Measurements from ENCODE around the gene ZBTB3.
"Not testable (repeated sequence)": the region's sequence is repeated elsewhere in the genome, so short reads cannot be mapped to it uniquely, and the experiment has no call there.

The ZBTB3 gene

GRCh38 chr11:62757846-62758788 is 4.2 kb upstream of the ZBTB3 start:
- TF ChIP-seq CTCF (IDR thresholded peaks at IDR 0.05; ENCODE audit: borderline replicate concordance, insufficient read depth, low read depth, low read length) = no peak
- H3K4me3 ChIP-seq (ENCODE audit: low read depth, low read length) = no peak overlapping the region

- H3K4me3 ChIP-seq (ENCODE audit: low read depth, low read length) = no peak overlapping the region
- no peak for TF ChIP-seq CTCF (IDR thresholded peaks at IDR 0.05; ENCODE audit: borderline replicate concordance, insufficient read depth, low read depth, low read length)
Observed at GRCh38 chr11:62755086-62755615, 1.2 kb upstream of the ZBTB3 start.

DNA sequence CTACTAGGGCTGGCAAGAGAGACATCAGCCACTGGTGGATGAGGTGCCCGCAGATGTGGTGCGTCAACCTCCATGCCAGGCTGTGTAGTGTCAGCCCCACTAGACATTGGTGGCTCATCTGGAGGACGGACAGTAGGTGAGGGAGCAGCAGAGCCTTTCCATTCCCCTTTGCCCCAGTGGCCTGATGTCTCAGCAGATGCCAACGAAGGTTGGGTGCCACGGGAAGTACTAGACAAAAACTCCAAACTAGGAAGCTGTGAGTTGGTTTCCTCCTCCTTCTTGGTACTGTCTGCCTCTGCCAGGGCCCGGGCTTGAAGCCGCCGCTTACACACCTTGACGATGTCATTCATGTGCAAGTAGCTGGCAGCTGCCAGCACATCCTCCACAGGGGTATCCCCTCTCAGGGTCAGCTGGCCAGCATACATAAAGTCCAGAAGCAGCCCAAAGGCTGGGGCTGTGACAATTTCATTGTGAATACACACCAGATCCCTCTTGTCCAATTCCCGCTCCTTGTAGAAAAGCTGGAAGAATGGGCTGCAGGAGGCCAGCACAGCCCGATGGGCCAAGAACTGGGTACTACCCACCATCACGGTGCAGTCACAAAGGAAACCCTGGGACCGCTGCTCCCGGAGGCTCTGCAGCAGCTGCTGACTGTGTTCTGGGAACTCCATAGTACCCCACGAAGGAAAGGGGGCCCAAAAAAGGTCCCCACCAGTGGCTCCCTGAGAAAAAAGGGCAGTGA is 795 bp downstream of the ZBTB3 start:
- peak overlapping the region; percentile 70 for H3K4me3 ChIP-seq (ENCODE audit: low read depth, low read length)
- no peak for TF ChIP-seq CTCF (IDR thresholded peaks at IDR 0.05; ENCODE audit: borderline replicate concordance, insufficient read depth, low read depth, low read length)

DNA sequence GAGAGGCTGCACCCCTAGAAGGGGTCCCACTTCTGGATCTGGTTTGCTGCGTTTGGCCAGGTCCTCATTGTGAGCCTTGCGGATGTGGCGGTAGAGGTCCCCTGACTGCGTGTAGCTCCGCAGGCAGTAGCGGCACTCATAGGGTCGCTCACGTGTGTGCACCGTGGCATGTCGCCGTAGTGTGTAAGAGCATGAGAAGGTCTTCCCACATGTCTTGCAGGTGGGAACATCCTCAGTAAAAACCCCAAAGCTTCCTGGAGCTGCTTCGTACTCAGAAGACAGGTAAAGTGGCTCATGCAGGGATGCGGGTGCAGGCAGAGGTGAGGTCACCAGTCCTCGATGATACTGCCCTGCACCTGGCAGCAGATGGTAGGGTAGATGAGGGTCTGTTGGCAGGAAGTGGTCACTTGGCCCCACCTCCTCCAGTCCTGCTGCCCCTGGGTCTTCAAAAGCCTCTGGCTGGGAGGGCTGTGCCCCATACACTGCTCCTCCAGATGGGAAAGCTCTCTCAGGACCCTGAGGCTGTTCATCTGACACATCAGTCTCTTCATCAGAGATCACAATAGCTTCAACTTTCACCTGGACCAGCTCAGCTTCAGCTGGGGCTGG is 1.7 kb downstream of the ZBTB3 start:
- TF ChIP-seq CTCF (IDR thresholded peaks at IDR 0.05; ENCODE audit: borderline replicate concordance, insufficient read depth, low read depth, low read length) = no peak
- H3K4me3 ChIP-seq (ENCODE audit: low read depth, low read length) = no peak overlapping the region

- H3K4me3 ChIP-seq (ENCODE audit: low read depth, low read length) = not testable (repeated sequence)
Observed at GRCh38 chr11:62749931-62750330, 4.0 kb downstream of the ZBTB3 start.

DNA sequence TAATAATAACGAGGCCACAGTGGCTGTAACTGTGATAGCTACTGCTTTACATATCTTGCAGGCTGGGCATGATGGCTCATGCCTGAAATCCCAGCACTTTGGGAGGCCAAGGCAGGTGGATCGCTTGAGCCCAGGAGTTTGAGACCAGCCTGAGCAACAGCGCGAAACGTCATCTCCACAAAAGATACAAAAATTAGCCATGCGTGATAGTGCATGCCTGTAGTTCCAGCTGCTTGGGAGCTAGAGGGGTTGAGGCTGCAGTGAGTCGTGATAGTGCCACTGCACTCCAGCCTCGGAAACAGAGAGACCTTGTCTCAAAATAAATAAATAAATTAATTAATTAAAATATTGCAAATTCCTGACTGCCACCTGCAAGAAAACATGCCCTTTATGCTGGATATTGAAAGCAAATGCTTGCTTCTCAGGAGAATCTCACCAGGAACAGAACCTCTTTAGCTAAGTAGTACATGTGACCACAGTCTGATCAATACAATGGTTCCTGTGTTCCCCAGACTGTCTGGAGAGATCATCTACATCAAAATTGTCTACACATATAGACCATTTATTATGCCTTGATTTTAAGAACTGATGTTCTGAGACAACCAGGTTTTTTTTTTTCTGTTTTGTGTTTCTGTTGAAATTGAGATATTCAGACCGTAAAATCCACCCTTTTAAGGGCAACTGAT is 6.3 kb downstream of the ZBTB3 start:
- no peak for TF ChIP-seq CTCF (IDR thresholded peaks at IDR 0.05; ENCODE audit: borderline replicate concordance, insufficient read depth, low read depth, low read length)
- H3K4me3 ChIP-seq (ENCODE audit: low read depth, low read length) = no peak overlapping the region

- TF ChIP-seq CTCF (IDR thresholded peaks at IDR 0.05; ENCODE audit: borderline replicate concordance, insufficient read depth, low read depth, low read length) = no peak
- no peak overlapping the region for H3K4me3 ChIP-seq (ENCODE audit: low read depth, low read length)
Observed at GRCh38 chr11:62737196-62737595, 16.8 kb downstream of the ZBTB3 start.
